ENCODE results near the gene SQSTM1. TPM values are rescaled to one million over a fixed set of nuclear protein-coding genes. Genes with fewer than 3 reads are reported as not detected.
A peak's percentile ranks its signal among the peaks of the same experiment; 100 is the strongest.

The SQSTM1 gene
- total RNA-seq, 1 experiment from 2014 or later = 105 TPM

DNA sequence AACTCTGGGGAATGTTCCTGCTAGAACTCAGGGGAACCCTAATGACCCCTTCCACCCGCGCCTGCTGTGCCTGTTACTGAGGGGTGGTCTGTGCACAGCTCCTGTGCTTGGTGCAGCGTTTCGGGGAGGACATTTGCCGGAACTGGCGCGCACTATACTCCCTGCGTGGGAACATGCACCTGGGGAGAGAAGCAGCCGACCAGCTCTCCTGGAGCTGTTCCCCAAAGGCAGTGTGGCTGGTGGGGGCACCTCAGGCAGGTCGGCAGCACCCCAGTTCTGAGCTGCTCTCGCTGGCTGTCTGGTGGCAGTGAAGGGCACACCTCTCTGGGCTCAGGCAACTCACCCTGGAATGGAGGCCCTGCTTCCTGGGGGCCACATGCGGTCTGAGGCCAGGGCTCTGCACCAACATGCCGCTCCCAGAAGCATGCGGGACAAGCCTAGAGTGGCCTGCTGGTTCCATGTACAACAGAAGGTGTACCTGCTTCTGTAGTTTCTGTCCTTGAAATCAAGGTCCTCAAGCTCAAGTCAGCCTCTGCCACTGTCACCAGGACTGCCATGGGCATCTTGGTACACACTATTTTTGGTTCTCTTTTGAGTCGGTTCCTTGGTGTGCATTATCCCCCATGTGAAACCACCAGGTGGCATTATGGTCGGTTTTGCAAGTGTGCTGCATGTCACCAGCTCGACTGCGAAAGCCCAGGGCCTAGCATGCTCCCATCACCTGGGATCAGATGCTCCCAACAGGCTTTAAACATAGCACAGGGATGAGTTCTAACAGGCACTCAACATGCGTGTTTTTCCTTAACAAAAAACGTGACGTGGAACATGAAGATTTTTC, 45.8 kb downstream of the SQSTM1 start:
- Histone ChIP-seq H3K27ac (ENCODE audit: low read depth, low read length, poor library complexity, severe bottlenecking) (no peak overlapping the region), H3K27me3 (replicated peaks; ENCODE audit: insufficient read depth, low read depth, low read length, poor library complexity) (no peaks in the 10 kb centered on the region), H3K4me1 (ENCODE audit: insufficient read depth, low read length, poor library complexity, severe bottlenecking) (no peaks in the 10 kb centered on the region), H3K9me3 (ENCODE audit: low read depth, low read length, poor library complexity, severe bottlenecking) (no peaks in the 10 kb centered on the region), H3K36me3 (ENCODE audit: insufficient read depth, low read length, poor library complexity, severe bottlenecking) (peaks cover 11% of the 10 kb centered on the region), H3K4me3 (ENCODE audit: low read depth, low read length, poor library complexity, severe bottlenecking) (no peak overlapping the region)
- CTCF ChIA-PET = no interaction called here
- POLR2A ChIA-PET (ENCODE audit: low non-redundant PET) = no interaction called here
- intact Hi-C loops (cut with micrococcal nuclease; ENCODE audit: unreplicated experiment) = no loop called here
- no peak for TF ChIP-seq EZH2 (IDR thresholded peaks at IDR 0.05; ENCODE audit: borderline replicate concordance, low read depth, low read length, poor library complexity, severe bottlenecking)
- TF ChIP-seq, protein P1, sequence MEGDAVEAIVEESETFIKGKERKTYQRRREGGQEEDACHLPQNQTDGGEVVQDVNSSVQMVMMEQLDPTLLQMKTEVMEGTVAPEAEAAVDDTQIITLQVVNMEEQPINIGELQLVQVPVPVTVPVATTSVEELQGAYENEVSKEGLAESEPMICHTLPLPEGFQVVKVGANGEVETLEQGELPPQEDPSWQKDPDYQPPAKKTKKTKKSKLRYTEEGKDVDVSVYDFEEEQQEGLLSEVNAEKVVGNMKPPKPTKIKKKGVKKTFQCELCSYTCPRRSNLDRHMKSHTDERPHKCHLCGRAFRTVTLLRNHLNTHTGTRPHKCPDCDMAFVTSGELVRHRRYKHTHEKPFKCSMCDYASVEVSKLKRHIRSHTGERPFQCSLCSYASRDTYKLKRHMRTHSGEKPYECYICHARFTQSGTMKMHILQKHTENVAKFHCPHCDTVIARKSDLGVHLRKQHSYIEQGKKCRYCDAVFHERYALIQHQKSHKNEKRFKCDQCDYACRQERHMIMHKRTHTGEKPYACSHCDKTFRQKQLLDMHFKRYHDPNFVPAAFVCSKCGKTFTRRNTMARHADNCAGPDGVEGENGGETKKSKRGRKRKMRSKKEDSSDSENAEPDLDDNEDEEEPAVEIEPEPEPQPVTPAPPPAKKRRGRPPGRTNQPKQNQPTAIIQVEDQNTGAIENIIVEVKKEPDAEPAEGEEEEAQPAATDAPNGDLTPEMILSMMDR (conservative IDR thresholded peaks at IDR 0.05; ENCODE audit: low read depth, low read length) = 0 out of 2 replicates have a peak, but pooled peaks have one; percentile 9
- BruUV-seq (replicated peaks) = no TSS peak
- no peak for DNase-seq (ENCODE audit: low spot score)

- Histone ChIP-seq H3K4me1 (ENCODE audit: insufficient read depth, low read length, poor library complexity, severe bottlenecking) (no peaks in the 10 kb centered on the region), H3K9me3 (ENCODE audit: low read depth, low read length, poor library complexity, severe bottlenecking) (no peaks in the 10 kb centered on the region), H3K4me3 (ENCODE audit: low read depth, low read length, poor library complexity, severe bottlenecking) (no peak overlapping the region), H3K27me3 (replicated peaks; ENCODE audit: insufficient read depth, low read depth, low read length, poor library complexity) (no peaks in the 10 kb centered on the region), H3K36me3 (ENCODE audit: insufficient read depth, low read length, poor library complexity, severe bottlenecking) (peaks cover 9% of the 10 kb centered on the region), H3K27ac (ENCODE audit: low read depth, low read length, poor library complexity, severe bottlenecking) (no peak overlapping the region)
- no TSS peak for BruUV-seq (replicated peaks)
- no peak for TF ChIP-seq EZH2 (IDR thresholded peaks at IDR 0.05; ENCODE audit: borderline replicate concordance, low read depth, low read length, poor library complexity, severe bottlenecking)
- TF ChIP-seq, protein P1 (conservative IDR thresholded peaks at IDR 0.05; ENCODE audit: low read depth, low read length) = no peak
- CTCF ChIA-PET = no interaction called here
- POLR2A ChIA-PET (ENCODE audit: low non-redundant PET) = no interaction called here
- no peak for DNase-seq (ENCODE audit: low spot score)
- intact Hi-C loops (cut with micrococcal nuclease; ENCODE audit: unreplicated experiment) = no loop called here
Observed at GRCh38 chr5:179867079-179867465, 46.4 kb downstream of the SQSTM1 start.

GRCh38 chr5:179867476-179867875, 46.8 kb downstream of the SQSTM1 start:
- no peak overlapping the region for H3K4me3 ChIP-seq (ENCODE audit: low read depth, low read length, poor library complexity, severe bottlenecking)
- no peak overlapping the region for H3K27ac ChIP-seq (ENCODE audit: low read depth, low read length, poor library complexity, severe bottlenecking)
- H3K27me3 ChIP-seq (replicated peaks; ENCODE audit: insufficient read depth, low read depth, low read length, poor library complexity) = no peaks in the 10 kb centered on the region
- H3K9me3 ChIP-seq (ENCODE audit: low read depth, low read length, poor library complexity, severe bottlenecking) = no peaks in the 10 kb centered on the region
- TF ChIP-seq EZH2 (IDR thresholded peaks at IDR 0.05; ENCODE audit: borderline replicate concordance, low read depth, low read length, poor library complexity, severe bottlenecking) = no peak
- TF ChIP-seq, protein P1 (conservative IDR thresholded peaks at IDR 0.05; ENCODE audit: low read depth, low read length) = no peak
- no peak for DNase-seq (ENCODE audit: low spot score)
- ChIA-PET CTCF (no interaction called here), POLR2A (ENCODE audit: low non-redundant PET) (no interaction called here)
- BruUV-seq (replicated peaks) = no TSS peak
- H3K36me3 ChIP-seq (ENCODE audit: insufficient read depth, low read length, poor library complexity, severe bottlenecking) = peaks cover 7% of the 10 kb centered on the region
- no peaks in the 10 kb centered on the region for H3K4me1 ChIP-seq (ENCODE audit: insufficient read depth, low read length, poor library complexity, severe bottlenecking)
- intact Hi-C loops (cut with micrococcal nuclease; ENCODE audit: unreplicated experiment) = no loop called here

Measured in A673 (cell line).